ENCODE data around the gene GLG1. TPM values are rescaled to one million over a fixed set of nuclear protein-coding genes. Genes with fewer than 3 reads are reported as not detected.

Gene GLG1
- total and polyA plus RNA-seq, 5 donors, result 46.8 to 109 (median 98.6) TPM

DNA sequence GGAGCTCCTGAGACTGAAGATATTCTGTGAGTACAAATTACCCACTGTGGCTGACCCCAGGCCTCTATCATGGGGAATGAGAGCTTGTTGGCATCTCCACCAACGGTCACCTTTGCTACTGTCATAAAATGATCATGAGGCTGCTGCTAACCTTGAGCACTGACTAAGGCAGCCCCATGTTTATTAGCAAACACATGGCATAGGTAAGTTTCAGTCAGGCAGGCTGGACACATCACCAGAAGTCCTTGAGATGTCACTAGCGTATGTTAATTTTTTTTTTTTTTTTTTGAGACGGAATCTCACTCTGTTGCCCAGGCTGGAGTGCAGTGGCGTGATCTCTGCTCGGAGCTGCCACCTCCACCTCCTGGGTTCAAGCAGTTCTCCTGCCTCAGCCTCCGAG is 1.5 kb upstream of the GLG1 start:
- ATAC-seq (no peak), DNase-seq (no peak)
- no peaks in the 10 kb centered on the region for H3K9me3 ChIP-seq (ENCODE audit: control insufficient read depth, low read length)
- no peak overlapping the region for H3K4me3 ChIP-seq (ENCODE audit: low read length)
- H3K27me3 ChIP-seq (ENCODE audit: control insufficient read depth, insufficient read depth), result no peaks in the 10 kb centered on the region
- 79% methylated on average over 6 of the region's 6 CpGs for WGBS
- H3K27ac ChIP-seq (ENCODE audit: low read length), result no peak overlapping the region
- peaks cover 2% of the 10 kb centered on the region for H3K4me1 ChIP-seq (ENCODE audit: control insufficient read depth, insufficient read depth, low read length)
- intact Hi-C loops (cut with DNase I), result loop anchor here in 2 of 4 donors (10.0 kb wide), 2 partner anchors 54 to 104 kb away; no protein-coding TSS in a partner anchor

DNA sequence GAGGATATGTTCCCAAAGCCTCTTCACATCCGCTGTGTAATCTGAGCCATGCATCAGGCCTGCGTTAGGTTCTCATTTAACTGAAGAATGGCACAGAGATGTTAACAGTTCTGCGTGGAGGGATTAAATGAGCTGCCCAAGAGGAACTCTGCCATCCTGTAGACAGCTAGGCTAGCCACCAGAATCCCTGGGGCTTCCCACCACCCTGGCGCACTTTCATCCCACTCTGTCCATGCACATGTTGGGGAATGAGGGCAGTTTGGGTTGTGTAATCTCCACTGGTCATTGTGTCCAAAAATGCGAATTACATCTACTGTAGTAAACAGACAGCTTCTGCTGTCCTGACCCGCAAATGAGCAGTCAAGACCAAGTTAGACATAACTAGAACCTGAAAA is 1.0 kb upstream of the GLG1 start:
- Histone ChIP-seq H3K27ac (ENCODE audit: low read length) (no peak overlapping the region), H3K4me3 (ENCODE audit: low read length) (no peak overlapping the region), H3K4me1 (ENCODE audit: control insufficient read depth, insufficient read depth, low read length) (peaks cover 2% of the 10 kb centered on the region), H3K9me3 (ENCODE audit: control insufficient read depth, low read length) (no peaks in the 10 kb centered on the region), H3K27me3 (ENCODE audit: control insufficient read depth, insufficient read depth) (no peaks in the 10 kb centered on the region)
- ATAC-seq, result no peak
- DNase-seq, result no peak
- intact Hi-C loops (cut with DNase I), result loop anchor here in 2 of 4 donors (10.0 kb wide), 2 partner anchors 53 to 103 kb away; no protein-coding TSS in a partner anchor
- WGBS, result 72% methylated on average over 6 of the region's 6 CpGs

GRCh38 chr16:74607310-74607961 is 522 bp upstream of the GLG1 start:
- H3K27me3 ChIP-seq (ENCODE audit: control insufficient read depth, insufficient read depth), result no peaks in the 10 kb centered on the region
- peaks cover 2% of the 10 kb centered on the region for H3K4me1 ChIP-seq (ENCODE audit: control insufficient read depth, insufficient read depth, low read length)
- DNase-seq, result no peak
- no peak for ATAC-seq
- H3K9me3 ChIP-seq (ENCODE audit: control insufficient read depth, low read length), result no peaks in the 10 kb centered on the region
- WGBS, result 20% methylated on average over 14 of the region's 14 CpGs
- peak overlapping the region; percentile 18 for H3K27ac ChIP-seq (ENCODE audit: low read length)
- H3K4me3 ChIP-seq (ENCODE audit: low read length), result peak overlapping the region; percentile 77
- intact Hi-C loops (cut with DNase I), result loop anchor here in 2 of 4 donors (10.0 kb wide), 2 partner anchors 53 to 103 kb away; no protein-coding TSS in a partner anchor

GRCh38 chr16:74605746-74606520 is 981 bp downstream of the GLG1 start:
- Histone ChIP-seq H3K27ac (ENCODE audit: low read length) (peak overlapping the region; percentile 90), H3K27me3 (ENCODE audit: control insufficient read depth, insufficient read depth) (no peaks in the 10 kb centered on the region), H3K9me3 (ENCODE audit: control insufficient read depth, low read length) (no peaks in the 10 kb centered on the region), H3K4me1 (ENCODE audit: control insufficient read depth, insufficient read depth, low read length) (peaks cover 2% of the 10 kb centered on the region), H3K4me3 (ENCODE audit: low read length) (peak overlapping the region; percentile 77)
- WGBS, result 3% methylated on average over 17 of the region's 17 CpGs
- ATAC-seq, result no peak
- intact Hi-C loops (cut with DNase I), result loop anchor here in 2 of 4 donors (10.0 kb wide), 2 partner anchors 51 to 101 kb away; no protein-coding TSS in a partner anchor
- DNase-seq, result no peak

DNA sequence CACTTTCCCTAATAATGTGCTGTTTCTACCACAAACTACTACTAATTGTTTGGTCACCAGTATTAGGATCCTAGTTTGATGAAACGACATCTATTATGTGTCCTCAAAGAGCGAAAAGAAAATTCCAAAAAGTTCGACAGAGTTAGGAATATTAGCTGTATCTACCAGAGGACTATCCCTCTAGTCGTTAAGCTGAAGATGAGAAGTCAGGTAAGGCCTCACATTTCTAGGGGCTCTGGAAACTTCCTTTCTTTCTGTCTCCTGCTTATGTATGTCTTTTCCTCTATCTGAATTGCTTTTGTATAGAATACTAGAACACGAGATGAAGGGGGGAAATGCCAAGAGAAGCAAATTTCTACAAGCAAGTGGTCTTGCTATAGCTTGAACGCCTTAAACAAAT is 1.6 kb downstream of the GLG1 start:
- DNase-seq, result no peak
- Histone ChIP-seq H3K27me3 (ENCODE audit: control insufficient read depth, insufficient read depth) (no peaks in the 10 kb centered on the region), H3K27ac (ENCODE audit: low read length) (no peak overlapping the region), H3K9me3 (ENCODE audit: control insufficient read depth, low read length) (no peaks in the 10 kb centered on the region), H3K4me1 (ENCODE audit: control insufficient read depth, insufficient read depth, low read length) (peaks cover 2% of the 10 kb centered on the region), H3K4me3 (ENCODE audit: low read length) (peak overlapping the region; percentile 77)
- WGBS, result 38% methylated on average over 6 of the region's 6 CpGs
- no peak for ATAC-seq
- intact Hi-C loops (cut with DNase I), result loop anchor here in 2 of 4 donors (10.0 kb wide), 2 partner anchors 51 to 101 kb away; no protein-coding TSS in a partner anchor

DNA sequence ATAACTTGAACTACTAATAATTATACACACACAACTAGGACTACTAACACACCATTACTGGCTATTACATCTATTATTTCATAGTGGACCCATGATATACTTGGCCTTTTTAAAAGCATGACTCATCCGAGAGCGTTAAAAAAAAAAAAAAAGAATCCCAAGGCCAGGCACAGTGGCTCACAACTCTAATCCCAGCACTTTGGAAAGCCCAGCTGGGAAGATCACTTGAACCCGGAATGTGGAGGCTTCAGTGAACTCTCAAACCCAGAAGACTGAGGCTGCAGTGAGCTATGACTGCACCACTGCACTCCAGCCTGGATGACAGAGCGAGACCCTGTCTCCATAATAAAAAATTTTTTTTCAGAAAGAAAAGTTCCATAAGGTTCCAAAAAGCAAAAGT is 3.1 kb downstream of the GLG1 start:
- no peak for DNase-seq
- H3K27me3 ChIP-seq (ENCODE audit: control insufficient read depth, insufficient read depth), result no peaks in the 10 kb centered on the region
- no peak for ATAC-seq
- whole genome bisulfite sequencing, result 53% methylated on average over 4 of the region's 4 CpGs
- H3K9me3 ChIP-seq (ENCODE audit: control insufficient read depth, low read length), result no peaks in the 10 kb centered on the region
- no peak overlapping the region for H3K27ac ChIP-seq (ENCODE audit: low read length)
- H3K4me3 ChIP-seq (ENCODE audit: low read length), result no peak overlapping the region
- intact Hi-C loops (cut with DNase I), result loop anchor here in 2 of 4 donors (10.0 kb wide), 2 partner anchors 49 to 99 kb away; no protein-coding TSS in a partner anchor
- peaks cover 2% of the 10 kb centered on the region for H3K4me1 ChIP-seq (ENCODE audit: control insufficient read depth, insufficient read depth, low read length)

DNA sequence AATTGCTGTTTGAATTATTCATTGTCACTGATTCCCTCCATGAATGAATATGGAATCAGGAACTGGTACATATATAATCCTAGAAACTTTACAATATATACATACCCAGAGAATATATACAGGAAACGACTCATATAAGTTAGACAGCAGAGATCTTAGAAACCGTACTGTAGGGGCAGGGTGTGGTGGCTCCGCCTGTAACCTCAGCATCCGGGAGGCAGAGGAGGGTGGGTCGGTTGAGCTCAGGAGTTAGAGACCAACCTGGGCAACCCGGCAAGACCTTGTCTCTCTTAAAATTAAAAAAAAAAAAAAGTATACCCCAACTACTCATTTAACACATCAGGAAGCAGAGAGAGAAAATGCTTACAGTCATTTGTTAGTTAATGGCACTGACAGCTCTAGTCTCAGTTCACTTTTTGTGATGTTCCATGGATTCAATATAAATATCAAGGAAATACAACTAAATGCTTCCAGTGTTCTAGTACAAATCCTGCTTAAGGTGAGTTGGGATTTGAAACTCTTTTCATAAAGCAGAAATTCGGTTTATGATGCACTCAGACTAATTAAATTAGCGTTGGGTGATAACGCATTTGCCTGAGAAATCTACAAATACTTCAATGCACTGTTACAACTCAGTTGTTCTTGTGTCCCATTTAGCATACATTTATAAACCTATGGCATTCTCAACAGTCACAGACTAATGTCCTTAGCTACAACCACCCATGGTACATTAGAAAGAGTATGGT is 5.6 kb downstream of the GLG1 start:
- no peak overlapping the region for H3K27ac ChIP-seq (ENCODE audit: low read length)
- WGBS, result 61% methylated on average over 9 of the region's 9 CpGs

DNA sequence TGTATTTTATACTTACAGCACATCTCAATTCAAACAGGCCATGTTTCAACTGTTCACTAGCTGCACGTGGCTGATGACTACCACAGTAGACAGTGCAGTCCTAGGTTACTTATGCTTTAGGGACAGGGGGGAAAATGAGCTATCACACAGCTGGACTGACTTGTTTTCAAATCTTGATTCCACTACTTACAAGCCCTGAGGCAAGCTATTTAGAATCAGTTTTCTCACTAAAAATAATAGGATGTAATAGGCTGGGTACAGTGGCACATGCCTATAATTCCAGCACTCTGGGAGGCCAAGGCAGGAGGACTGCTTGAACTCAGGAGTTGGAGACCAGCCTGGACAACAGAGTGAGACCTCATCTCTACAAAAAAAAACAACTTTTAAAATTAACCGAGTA is 10.3 kb downstream of the GLG1 start:
- intact Hi-C loops (cut with DNase I), result no loop called here
- no peak for DNase-seq
- no peaks in the 10 kb centered on the region for H3K9me3 ChIP-seq (ENCODE audit: control insufficient read depth, low read length)
- no peak overlapping the region for H3K4me3 ChIP-seq (ENCODE audit: low read length)
- no peaks in the 10 kb centered on the region for H3K27me3 ChIP-seq (ENCODE audit: control insufficient read depth, insufficient read depth)
- no peak overlapping the region for H3K27ac ChIP-seq (ENCODE audit: low read length)
- no peak for ATAC-seq
- H3K4me1 ChIP-seq (ENCODE audit: control insufficient read depth, insufficient read depth, low read length), result peaks cover 4% of the 10 kb centered on the region
- WGBS, result 92% methylated on average over 2 of the region's 2 CpGs

More for the DNA sequence above, 5.6 kb downstream of the GLG1 start:
- intact Hi-C loops (cut with DNase I), result loop anchor here in 2 of 4 donors (10.0 kb wide), 2 partner anchors 46 to 96 kb away; no protein-coding TSS in a partner anchor
- no peaks in the 10 kb centered on the region for H3K4me1 ChIP-seq (ENCODE audit: control insufficient read depth, insufficient read depth, low read length)
- no peaks in the 10 kb centered on the region for H3K9me3 ChIP-seq (ENCODE audit: control insufficient read depth, low read length)
- ATAC-seq (no peak), DNase-seq (no peak)
- H3K4me3 ChIP-seq (ENCODE audit: low read length), result no peak overlapping the region
- H3K27me3 ChIP-seq (ENCODE audit: control insufficient read depth, insufficient read depth), result no peaks in the 10 kb centered on the region

DNA sequence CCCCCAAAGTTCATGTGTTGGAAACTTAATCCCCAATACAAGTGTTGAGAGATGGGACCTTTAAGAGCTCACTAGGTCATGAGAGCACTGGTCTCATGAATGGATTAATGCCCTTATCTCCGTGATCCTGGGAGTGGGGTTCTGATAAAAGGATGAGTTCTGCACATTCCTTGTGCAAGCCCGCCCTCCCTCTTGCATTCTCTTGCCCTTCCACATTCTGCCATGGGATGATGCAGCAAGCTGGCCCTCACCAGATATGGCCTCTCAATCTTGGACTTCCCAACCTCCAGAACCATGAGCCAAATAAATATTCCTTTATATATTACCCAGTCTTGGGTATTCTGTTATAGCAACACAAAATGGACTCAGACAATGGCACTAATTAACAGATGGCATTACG is 14.1 kb downstream of the GLG1 start:
- no peaks in the 10 kb centered on the region for H3K27me3 ChIP-seq (ENCODE audit: control insufficient read depth, insufficient read depth)
- H3K9me3 ChIP-seq (ENCODE audit: control insufficient read depth, low read length), result no peaks in the 10 kb centered on the region
- no peak for ATAC-seq
- WGBS, result 78% methylated on average over 3 of the region's 3 CpGs
- no peak overlapping the region for H3K27ac ChIP-seq (ENCODE audit: low read length)
- DNase-seq, result no peak
- no peak overlapping the region for H3K4me3 ChIP-seq (ENCODE audit: low read length)
- intact Hi-C loops (cut with DNase I), result no loop called here
- H3K4me1 ChIP-seq (ENCODE audit: control insufficient read depth, insufficient read depth, low read length), result peaks cover 4% of the 10 kb centered on the region

GRCh38 chr16:74591876-74592650 is 14.9 kb downstream of the GLG1 start:
- H3K9me3 ChIP-seq (ENCODE audit: control insufficient read depth, low read length), result no peaks in the 10 kb centered on the region
- no peak overlapping the region for H3K27ac ChIP-seq (ENCODE audit: low read length)
- H3K4me1 ChIP-seq (ENCODE audit: control insufficient read depth, insufficient read depth, low read length), result peaks cover 4% of the 10 kb centered on the region
- 76% methylated on average over 9 of the region's 9 CpGs for WGBS
- intact Hi-C loops (cut with DNase I), result no loop called here
- H3K27me3 ChIP-seq (ENCODE audit: control insufficient read depth, insufficient read depth), result no peaks in the 10 kb centered on the region
- H3K4me3 ChIP-seq (ENCODE audit: low read length), result no peak overlapping the region
- ATAC-seq (no peak), DNase-seq (no peak)

Data from right cardiac atrium (tissue), 5 donors.